Testis (tissue), 3 donors: ENCODE measurements around the gene WDR33. TPM values are rescaled to one million over a fixed set of nuclear protein-coding genes. Genes with fewer than 3 reads are reported as not detected.

Source experiments
- DNase-seq: peaks from one replicate; pipeline ENCODE4 v3.0.0-alpha.2; 2019
- H3K27ac ChIP-seq, 2 donors: fragments of 200-600 bp; sonication (generic); one replicate each; pipeline ENCODE4 v1.5.1; 2019
- H3K27me3 ChIP-seq: fragments of 200-600 bp; sonication (generic); one replicate; pipeline ENCODE4 v1.5.1; 2019
- H3K36me3 ChIP-seq: fragments of 200-600 bp; sonication (generic); one replicate; pipeline ENCODE4 v1.5.1; 2017; ENCODE audit warnings: low read depth; ENCODE audit errors: missing control alignments
- H3K4me1 ChIP-seq: fragments of 200-600 bp; sonication (generic); one replicate; pipeline ENCODE4 v1.5.1; 2019
- H3K4me3 ChIP-seq, 2 donors: fragments of 200-600 bp; sonication (generic); one replicate each; pipeline ENCODE4 v1.5.1; 2017 to 2019
- H3K9me3 ChIP-seq: fragments of 200-600 bp; sonication (generic); one replicate; pipeline ENCODE4 v1.5.1; 2017
- POLR2A ChIP-seq: fragments of 450-650 bp; IDR thresholded peaks from one replicate; pipeline ENCODE4 v1.6.1; 2017; ENCODE audit warnings: antibody characterized with exemption, mild to moderate bottlenecking, moderate library complexity
- WGBS, 2 donors: methylation state at CpG; one replicate each; pipeline ENCODE4 v1.1.5; 2018; 5-methylcytosine and 5-hydroxymethylcytosine counted together
- intact Hi-C: fragments of 100-400 bp; cut with DNase I; formaldehyde crosslinking; loops from one replicate; pipeline ENCODE4 v1.15.1; 2023; ENCODE audit warnings: low total_unique reads
- polyA plus RNA-seq: library from polyadenylated mRNA; stranded (reverse); fragments of 350-450 nt; fragmentation: Illumina TruSeq; extraction: RNeasy Lipid Tissue Mini Kit (QIAGEN cat#74804); gene quantifications from one replicate; pipeline ENCODE4 v1.2.3, GENCODE V29; 2014; ENCODE audit warnings: low read depth, low replicate concordance; ENCODE audit not compliant: insufficient read depth
- total RNA-seq, 2 donors: library from RNA; depleted of rRNA; stranded (reverse); fragments of >200 nt; gene quantifications; one replicate each; pipeline ENCODE4 v1.2.3, GENCODE V29; 2016
- TF ChIP-seq, protein P1 (sequence below), 3 experiments: fragments of 450-650 bp in 2 of 3; fragments of 200-600 bp in 1 of 3; sonication (generic) in 1 of 3; IDR thresholded peaks; one replicate each; pipeline ENCODE4 v1.5.1; 2016 to 2019; ENCODE audit warnings: antibody characterized with exemption in 3 of 3, mild to moderate bottlenecking in 2 of 3, moderate library complexity in 1 of 3

Gene WDR33
- total and polyA plus RNA-seq, 3 donors from 2014 or later: 57.4 to 65.8 (median 62.1) TPM

DNA sequence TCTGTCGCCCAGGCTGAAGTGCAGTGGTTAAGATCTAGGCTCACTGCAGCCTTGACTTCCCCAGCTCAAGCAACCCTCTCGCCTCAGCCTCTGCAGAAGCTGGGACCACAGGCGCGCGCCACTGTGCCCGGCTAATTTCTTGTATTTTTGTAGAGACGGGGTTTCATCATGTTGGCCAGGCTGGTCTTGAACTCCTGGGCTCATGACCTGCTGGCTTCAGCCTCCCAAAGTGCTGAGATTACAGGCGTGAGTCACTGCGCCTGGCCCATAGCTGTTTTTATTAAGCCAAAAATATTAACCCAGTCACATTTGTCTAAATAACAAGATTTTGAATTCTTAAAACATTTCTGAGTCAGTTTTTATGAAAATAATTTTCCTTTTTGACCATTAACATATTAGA, 116.0 kb downstream of the WDR33 start:
- H3K36me3 ChIP-seq: no peaks in the 10 kb centered on the region
- no peak overlapping the region for H3K27ac ChIP-seq
- H3K27me3 ChIP-seq: no peaks in the 10 kb centered on the region
- intact Hi-C loops: no loop called here
- TF ChIP-seq POLR2A: no peak
- TF ChIP-seq, protein P1, sequence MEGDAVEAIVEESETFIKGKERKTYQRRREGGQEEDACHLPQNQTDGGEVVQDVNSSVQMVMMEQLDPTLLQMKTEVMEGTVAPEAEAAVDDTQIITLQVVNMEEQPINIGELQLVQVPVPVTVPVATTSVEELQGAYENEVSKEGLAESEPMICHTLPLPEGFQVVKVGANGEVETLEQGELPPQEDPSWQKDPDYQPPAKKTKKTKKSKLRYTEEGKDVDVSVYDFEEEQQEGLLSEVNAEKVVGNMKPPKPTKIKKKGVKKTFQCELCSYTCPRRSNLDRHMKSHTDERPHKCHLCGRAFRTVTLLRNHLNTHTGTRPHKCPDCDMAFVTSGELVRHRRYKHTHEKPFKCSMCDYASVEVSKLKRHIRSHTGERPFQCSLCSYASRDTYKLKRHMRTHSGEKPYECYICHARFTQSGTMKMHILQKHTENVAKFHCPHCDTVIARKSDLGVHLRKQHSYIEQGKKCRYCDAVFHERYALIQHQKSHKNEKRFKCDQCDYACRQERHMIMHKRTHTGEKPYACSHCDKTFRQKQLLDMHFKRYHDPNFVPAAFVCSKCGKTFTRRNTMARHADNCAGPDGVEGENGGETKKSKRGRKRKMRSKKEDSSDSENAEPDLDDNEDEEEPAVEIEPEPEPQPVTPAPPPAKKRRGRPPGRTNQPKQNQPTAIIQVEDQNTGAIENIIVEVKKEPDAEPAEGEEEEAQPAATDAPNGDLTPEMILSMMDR (IDR thresholded peaks at IDR 0.05): no peak
- H3K9me3 ChIP-seq: no peaks in the 10 kb centered on the region
- H3K4me1 ChIP-seq: peaks cover 4% of the 10 kb centered on the region
- 69 to 70% methylated on average over 9 of the region's 9 CpGs for WGBS, 2 donors
- no peak overlapping the region for H3K4me3 ChIP-seq
- DNase-seq: no peak

DNA sequence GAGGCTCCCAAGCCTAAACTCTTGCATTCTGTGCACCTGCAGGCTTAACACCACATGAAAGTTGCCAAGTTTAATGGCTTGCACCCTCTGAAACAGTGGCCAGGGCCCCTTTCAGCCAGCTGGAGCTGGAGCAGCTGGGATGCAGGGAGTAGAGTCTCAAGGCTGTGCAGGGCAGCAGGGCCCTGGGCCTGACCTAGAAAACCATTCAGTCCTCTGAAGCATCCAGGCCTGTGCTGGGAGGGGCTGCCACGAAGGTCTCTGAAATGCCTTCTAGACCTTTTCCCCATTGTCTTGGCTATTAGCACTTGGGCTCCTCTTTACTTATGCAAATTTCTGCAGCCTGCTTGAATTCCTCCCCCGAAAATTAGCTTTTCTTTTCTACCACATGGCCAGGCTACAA, 120.3 kb downstream of the WDR33 start:
- no peak for DNase-seq
- intact Hi-C loops: no loop called here
- 92 to 97% methylated on average over 1 to 2 of the region's 2 CpGs for WGBS, 2 donors
- Histone ChIP-seq H3K9me3 (no peaks in the 10 kb centered on the region), H3K4me3 (no peak overlapping the region), H3K27ac (no peak overlapping the region), H3K36me3 (no peaks in the 10 kb centered on the region), H3K27me3 (no peaks in the 10 kb centered on the region), H3K4me1 (peaks cover 4% of the 10 kb centered on the region)
- no peak for TF ChIP-seq POLR2A
- TF ChIP-seq, protein P1 (IDR thresholded peaks at IDR 0.05): no peak

DNA sequence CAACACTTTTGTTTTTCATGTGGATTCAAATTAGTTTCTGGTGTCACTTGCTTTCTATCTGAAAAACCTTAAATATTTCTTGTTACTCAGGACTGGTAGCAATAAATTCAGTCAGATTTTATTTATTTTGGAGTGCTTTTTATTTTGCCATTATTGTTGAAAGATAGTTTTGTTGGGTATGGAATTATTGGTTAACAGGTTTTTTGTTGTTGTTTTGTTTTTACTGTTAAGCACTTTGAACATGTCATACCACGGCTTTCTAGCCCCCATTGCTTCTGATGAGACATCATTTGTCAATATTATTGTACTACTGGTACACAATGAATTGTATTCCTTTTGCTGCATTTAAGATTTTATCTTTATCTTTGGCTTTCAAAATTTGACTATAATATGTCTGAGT, 122.6 kb downstream of the WDR33 start:
- peaks cover 3% of the 10 kb centered on the region for H3K4me1 ChIP-seq
- intact Hi-C loops: no loop called here
- no peaks in the 10 kb centered on the region for H3K9me3 ChIP-seq
- H3K27me3 ChIP-seq: no peaks in the 10 kb centered on the region
- H3K4me3 ChIP-seq: no peak overlapping the region
- no peak overlapping the region for H3K27ac ChIP-seq
- TF ChIP-seq POLR2A: no peak
- TF ChIP-seq, protein P1 (IDR thresholded peaks at IDR 0.05): no peak
- 87 to 96% methylated on average over 1 of the region's 1 CpG for WGBS, 2 donors
- H3K36me3 ChIP-seq: no peaks in the 10 kb centered on the region
- no peak for DNase-seq

DNA sequence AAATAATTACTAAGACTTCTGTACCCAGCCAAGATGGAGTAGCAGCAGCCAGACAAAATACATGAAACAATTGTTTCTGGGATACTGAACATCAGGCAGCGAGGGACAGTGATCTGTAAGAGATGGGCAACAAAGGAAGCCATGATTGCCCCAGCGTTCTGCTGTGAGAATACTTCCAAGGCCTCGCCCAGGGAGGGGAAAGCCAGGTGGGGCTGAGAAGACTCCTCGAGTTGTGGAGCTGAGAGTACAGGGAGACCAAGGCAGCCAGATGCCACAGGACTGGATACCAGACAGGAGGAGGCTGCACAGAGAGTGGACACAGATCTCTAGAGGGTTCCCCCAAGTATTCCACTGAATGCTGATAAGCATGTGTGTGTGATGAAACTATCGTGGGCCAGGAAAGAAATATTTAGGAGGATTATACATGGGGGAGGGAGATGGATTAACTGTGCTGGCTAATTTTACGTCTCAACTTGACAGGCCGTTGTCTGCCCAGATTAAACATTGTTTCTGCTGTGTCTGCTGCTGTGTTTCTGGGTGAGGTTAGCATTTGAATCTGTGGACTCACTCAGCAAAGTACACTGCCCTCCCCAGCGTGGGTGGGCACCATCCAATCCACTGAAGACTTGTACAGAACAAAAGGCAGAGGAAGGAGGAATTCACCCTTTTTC, 125.4 kb downstream of the WDR33 start:
- 74 to 75% methylated on average over 8 of the region's 8 CpGs for WGBS, 2 donors
- no peaks in the 10 kb centered on the region for H3K36me3 ChIP-seq
- no peaks in the 10 kb centered on the region for H3K27me3 ChIP-seq
- H3K9me3 ChIP-seq: no peaks in the 10 kb centered on the region
- peaks cover 10% of the 10 kb centered on the region for H3K4me1 ChIP-seq
- no peak overlapping the region for H3K27ac ChIP-seq
- no peak overlapping the region for H3K4me3 ChIP-seq
- TF ChIP-seq, protein P1 (IDR thresholded peaks at IDR 0.05): no peak
- no peak for TF ChIP-seq POLR2A
- intact Hi-C loops: no loop called here
- DNase-seq: no peak

DNA sequence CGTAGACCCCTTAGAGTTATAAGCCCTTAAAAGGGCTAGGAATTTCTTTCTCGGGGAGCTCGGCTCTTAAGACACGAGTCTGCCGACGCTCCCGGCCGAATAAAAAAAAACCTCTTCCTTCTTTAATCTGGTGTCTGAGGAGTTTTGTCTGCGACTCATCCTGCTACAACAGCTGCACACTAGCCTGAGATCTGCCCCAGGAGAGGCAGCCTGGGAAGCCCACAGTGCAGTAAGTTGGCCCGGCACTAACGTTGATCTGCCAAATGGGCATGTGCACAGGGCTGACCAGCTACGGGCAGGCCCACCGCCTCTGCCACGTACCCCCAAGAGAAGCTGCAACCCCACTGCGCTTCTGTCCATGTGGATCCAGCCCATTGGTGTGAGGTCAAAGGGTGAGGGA, 127.2 kb downstream of the WDR33 start:
- H3K36me3 ChIP-seq: no peaks in the 10 kb centered on the region
- H3K27ac ChIP-seq: no peak overlapping the region
- TF ChIP-seq, protein P1 (IDR thresholded peaks at IDR 0.05): no peak
- no peak for TF ChIP-seq POLR2A
- H3K9me3 ChIP-seq: no peaks in the 10 kb centered on the region
- intact Hi-C loops: no loop called here
- no peaks in the 10 kb centered on the region for H3K27me3 ChIP-seq
- 31 to 44% methylated on average over 11 to 15 of the region's 15 CpGs for WGBS, 2 donors
- DNase-seq: no peak
- no peak overlapping the region for H3K4me3 ChIP-seq
- peaks cover 10% of the 10 kb centered on the region for H3K4me1 ChIP-seq
